Trophoblast cell (in vitro differentiated cells and primary cell): ENCODE measurements around the gene CBR4.

Source experiments
- DNase-seq, 2 donors: peaks; one replicate each; pipeline ENCODE4 v3.0.0-alpha.2; 2016
- H2AFZ ChIP-seq: 2 replicates; pipeline ENCODE4 v1.6.1; 2013; ENCODE audit warnings: low read length, moderate library complexity, mild to moderate bottlenecking; ENCODE audit not compliant: insufficient read depth, poor library complexity
- H2AK5ac ChIP-seq: 2 replicates; pipeline ENCODE4 v1.6.1; 2013; ENCODE audit warnings: mild to moderate bottlenecking, low read length
- H2BK120ac ChIP-seq: 2 replicates; pipeline ENCODE4 v1.6.1; 2013; ENCODE audit warnings: low read length, mild to moderate bottlenecking, moderate library complexity; ENCODE audit not compliant: insufficient read depth, poor library complexity
- H2BK12ac ChIP-seq: 2 replicates; pipeline ENCODE4 v1.6.1; 2013; ENCODE audit warnings: mild to moderate bottlenecking, low read length, moderate library complexity
- H2BK5ac ChIP-seq: 2 replicates; pipeline ENCODE4 v1.6.1; 2013; ENCODE audit warnings: low read length, low read depth, moderate library complexity, mild to moderate bottlenecking; ENCODE audit not compliant: poor library complexity
- H3K14ac ChIP-seq: 2 replicates; pipeline ENCODE4 v1.6.1; 2013; ENCODE audit warnings: mild to moderate bottlenecking, low read length
- H3K18ac ChIP-seq: 2 replicates; pipeline ENCODE4 v1.6.1; 2013; ENCODE audit warnings: mild to moderate bottlenecking, low read length
- H3K23ac ChIP-seq: 2 replicates; pipeline ENCODE4 v1.6.1; 2013; ENCODE audit warnings: low read length
- H3K27ac ChIP-seq: 2 replicates; pipeline ENCODE4 v1.5.1; 2013; ENCODE audit warnings: low read depth, mild to moderate bottlenecking, inconsistent platforms, low read length, moderate library complexity
- H3K27me3 ChIP-seq: 2 replicates; pipeline ENCODE4 v1.6.1; 2013; ENCODE audit warnings: inconsistent platforms, mild to moderate bottlenecking, low read length, moderate library complexity; ENCODE audit not compliant: insufficient read depth
- H3K36me3 ChIP-seq, 2 experiments: 1 replicate in 1 of 2; 2 replicates in 1 of 2; pipeline ENCODE4 v1.6.1; 2013; ENCODE audit warnings: low read length in 2 of 2, mild to moderate bottlenecking in 2 of 2, moderate library complexity in 1 of 2; ENCODE audit not compliant: insufficient read depth in 2 of 2, control insufficient read depth in 1 of 2
- H3K4ac ChIP-seq: 2 replicates; pipeline ENCODE4 v1.6.1; 2013; ENCODE audit warnings: low read depth, mild to moderate bottlenecking, low read length, moderate library complexity
- H3K4me1 ChIP-seq, 2 experiments: 1 replicate in 1 of 2; 2 replicates in 1 of 2; pipeline ENCODE4 v1.6.1; 2013; ENCODE audit warnings: low read length in 2 of 2, mild to moderate bottlenecking in 2 of 2, moderate library complexity in 1 of 2; ENCODE audit not compliant: insufficient read depth in 2 of 2, control insufficient read depth in 1 of 2
- H3K4me2 ChIP-seq: 2 replicates; pipeline ENCODE4 v1.6.1; 2013; ENCODE audit warnings: inconsistent platforms, mild to moderate bottlenecking, low read length, moderate library complexity
- H3K4me3 ChIP-seq: 2 replicates; pipeline ENCODE4 v1.5.1; 2013; ENCODE audit warnings: mild to moderate bottlenecking, low read depth, low read length, inconsistent platforms
- H3K79me1 ChIP-seq: one replicate; pipeline ENCODE4 v1.6.1; 2013; ENCODE audit warnings: low read length
- H3K79me2 ChIP-seq: 2 replicates; pipeline ENCODE4 v1.6.1; 2013; ENCODE audit warnings: low read length, mild to moderate bottlenecking; ENCODE audit not compliant: control insufficient read depth, insufficient read depth, poor library complexity
- H3K9ac ChIP-seq: 2 replicates; pipeline ENCODE4 v1.6.1; 2013; ENCODE audit warnings: mild to moderate bottlenecking, low read length
- H3K9me3 ChIP-seq: 2 replicates; pipeline ENCODE4 v1.6.1; 2013; ENCODE audit warnings: low read depth, mild to moderate bottlenecking, control low read depth, inconsistent platforms, low read length; ENCODE audit not compliant: insufficient read depth
- H4K12ac ChIP-seq: 2 replicates; pipeline ENCODE4 v1.6.1; 2013; ENCODE audit warnings: low read depth, mild to moderate bottlenecking, low read length, moderate library complexity
- H4K8ac ChIP-seq: 2 replicates; pipeline ENCODE4 v1.6.1; 2013; ENCODE audit warnings: low read depth, mild to moderate bottlenecking, low read length, moderate library complexity
- H4K91ac ChIP-seq: one replicate; pipeline ENCODE4 v1.6.1; 2013; ENCODE audit warnings: low read depth, mild to moderate bottlenecking, low read length, moderate library complexity
- WGBS: extraction: QIAGEN DNeasy Blood & Tissue Kit; methylation state at CpG from one replicate; pipeline ENCODE4 v1.1.7; 2013; ENCODE audit warnings: missing lambda C conversion rate; ENCODE audit not compliant: insufficient read length, insufficient coverage; ENCODE audit errors: extremely low coverage; 5-methylcytosine and 5-hydroxymethylcytosine counted together

CBR4 gene

GRCh38 chr4:169025184-169025583 is 15.1 kb upstream of the CBR4 start:
- no peaks in the 10 kb centered on the region for H3K36me3 ChIP-seq
- no peak overlapping the region for H3K23ac ChIP-seq
- no peak overlapping the region for H2BK120ac ChIP-seq
- H2AK5ac ChIP-seq, result no peak overlapping the region
- WGBS, result no CpG with 5 or more reads among the region's 1 CpG
- no peak overlapping the region for H3K9ac ChIP-seq
- H4K12ac ChIP-seq, result no peak overlapping the region
- H3K27ac ChIP-seq, result no peak overlapping the region
- H3K4me1 ChIP-seq, result no peaks in the 10 kb centered on the region
- no peak overlapping the region for H3K4me3 ChIP-seq
- H3K79me1 ChIP-seq, result no peaks in the 10 kb centered on the region
- DNase-seq, result no peak
- H3K4me2 ChIP-seq, result no peak overlapping the region
- no peaks in the 10 kb centered on the region for H3K9me3 ChIP-seq
- H2AFZ ChIP-seq, result no peak overlapping the region
- no peak overlapping the region for H3K18ac ChIP-seq
- no peak overlapping the region for H4K8ac ChIP-seq
- no peaks in the 10 kb centered on the region for H3K79me2 ChIP-seq
- no peak overlapping the region for H2BK12ac ChIP-seq
- no peak overlapping the region for H2BK5ac ChIP-seq
- no peak overlapping the region for H4K91ac ChIP-seq
- no peaks in the 10 kb centered on the region for H3K27me3 ChIP-seq
- H3K14ac ChIP-seq, result no peak overlapping the region
- no peak overlapping the region for H3K4ac ChIP-seq

- no peaks in the 10 kb centered on the region for H3K9me3 ChIP-seq
- H3K4me1 ChIP-seq, result no peaks in the 10 kb centered on the region
- no peak overlapping the region for H2AK5ac ChIP-seq
- H3K79me2 ChIP-seq, result no peaks in the 10 kb centered on the region
- no peak overlapping the region for H3K9ac ChIP-seq
- H3K23ac ChIP-seq, result no peak overlapping the region
- H2BK5ac ChIP-seq, result no peak overlapping the region
- no peak overlapping the region for H4K91ac ChIP-seq
- H3K27me3 ChIP-seq, result no peaks in the 10 kb centered on the region
- no peak overlapping the region for H2BK120ac ChIP-seq
- no peak overlapping the region for H3K4me3 ChIP-seq
- no peak overlapping the region for H4K12ac ChIP-seq
- no peak overlapping the region for H3K4me2 ChIP-seq
- H3K14ac ChIP-seq, result no peak overlapping the region
- H2BK12ac ChIP-seq, result no peak overlapping the region
- H4K8ac ChIP-seq, result no peak overlapping the region
- no peak overlapping the region for H3K18ac ChIP-seq
- no peak overlapping the region for H3K27ac ChIP-seq
- no peak overlapping the region for H3K4ac ChIP-seq
- WGBS, result no CpG with 5 or more reads among the region's 2 CpGs
- peak in 1 of 2 donors; percentile 40 for DNase-seq
- no peak overlapping the region for H2AFZ ChIP-seq
- H3K36me3 ChIP-seq, result no peaks in the 10 kb centered on the region
- H3K79me1 ChIP-seq, result no peaks in the 10 kb centered on the region
Observed at GRCh38 chr4:169024762-169025161, 14.7 kb upstream of the CBR4 start.

- Histone ChIP-seq H4K8ac (no peak overlapping the region), H2BK5ac (no peak overlapping the region), H3K4me1 (no peaks in the 10 kb centered on the region), H4K91ac (no peak overlapping the region), H3K9ac (no peak overlapping the region), H2AFZ (no peak overlapping the region), H2BK12ac (no peak overlapping the region), H3K4ac (no peak overlapping the region), H4K12ac (no peak overlapping the region), H3K36me3 (no peaks in the 10 kb centered on the region), H3K23ac (no peak overlapping the region), H3K27ac (no peak overlapping the region), H3K27me3 (no peaks in the 10 kb centered on the region), H3K4me2 (no peak overlapping the region), H3K9me3 (no peaks in the 10 kb centered on the region), H3K79me2 (no peaks in the 10 kb centered on the region), H3K4me3 (no peak overlapping the region), H3K14ac (no peak overlapping the region), H2BK120ac (no peak overlapping the region), H3K18ac (no peak overlapping the region), H3K79me1 (no peaks in the 10 kb centered on the region), H2AK5ac (no peak overlapping the region)
- DNase-seq, result no peak
- WGBS, result no CpG with 5 or more reads among the region's 1 CpG
Observed at GRCh38 chr4:169018406-169018805, 8.4 kb upstream of the CBR4 start.

GRCh38 chr4:169017971-169018370 is 7.9 kb upstream of the CBR4 start:
- Histone ChIP-seq H3K18ac (no peak overlapping the region), H3K79me1 (no peaks in the 10 kb centered on the region), H4K12ac (no peak overlapping the region), H2BK12ac (no peak overlapping the region), H3K9me3 (no peaks in the 10 kb centered on the region), H3K4ac (no peak overlapping the region), H4K8ac (no peak overlapping the region), H3K14ac (no peak overlapping the region), H3K27ac (no peak overlapping the region), H3K4me1 (no peaks in the 10 kb centered on the region), H2BK120ac (no peak overlapping the region), H4K91ac (no peak overlapping the region), H2BK5ac (no peak overlapping the region), H2AK5ac (no peak overlapping the region), H3K79me2 (no peaks in the 10 kb centered on the region), H3K4me3 (no peak overlapping the region), H3K36me3 (no peaks in the 10 kb centered on the region), H3K9ac (no peak overlapping the region), H2AFZ (no peak overlapping the region), H3K23ac (no peak overlapping the region), H3K4me2 (no peak overlapping the region), H3K27me3 (no peaks in the 10 kb centered on the region)
- WGBS, result no CpG with 5 or more reads among the region's 5 CpGs
- no peak for DNase-seq
